Uterine smooth muscle cell (primary cell): ENCODE data around the gene CDRT15. TPM values are rescaled to one million over a fixed set of nuclear protein-coding genes. Genes with fewer than 3 reads are reported as not detected.

ENCODE experiments used
- total RNA-seq: library from RNA; depleted of rRNA; stranded (reverse); fragments of >200 nt; gene quantifications from 2 replicates; pipeline ENCODE4 v1.2.3, GENCODE V29; 2014

CDRT15 gene
- not detected in 2 replicates for total RNA-seq

GRCh38 chr17:14236762-14237161, at the start of gene CDRT15:
Gene CDRT15, minus strand, starts transcription at chr17:14236862. Its CDS starts 29 bp downstream, at chr17:14236833.

Other genes with a start within 250 kb of the CDRT15 start
- 12.5 and 16.5 TPM in 2 replicates for gene COX10, start 167.4 kb downstream of the CDRT15 start, total RNA-seq
- gene HS3ST3B1, start 64.2 kb upstream of the CDRT15 start, total RNA-seq: 14.5 and 19.7 TPM in 2 replicates